Subcutaneous adipose tissue (tissue), 4 donors: ENCODE measurements around the gene GNAT1. TPM values are rescaled to one million over a fixed set of nuclear protein-coding genes. Genes with fewer than 3 reads are reported as not detected.

Source experiments
- CTCF ChIP-seq: fragments of 450-650 bp; IDR thresholded peaks from one replicate; pipeline ENCODE4 v1.5.1; 2016; ENCODE audit warnings: low read depth, mild to moderate bottlenecking, control low read depth, antibody characterized with exemption, moderate library complexity
- total RNA-seq, 4 donors: library from RNA; depleted of rRNA; stranded (reverse); fragments of >200 nt; gene quantifications; one replicate each; pipeline ENCODE4 v1.1.0, GENCODE V29; 2016

GNAT1 gene
- total RNA-seq, 4 donors from 2014 or later: not detected

- no peak for TF ChIP-seq CTCF
Observed at GRCh38 chr3:50205413-50206276, 14.2 kb downstream of the GNAT1 start.

DNA sequence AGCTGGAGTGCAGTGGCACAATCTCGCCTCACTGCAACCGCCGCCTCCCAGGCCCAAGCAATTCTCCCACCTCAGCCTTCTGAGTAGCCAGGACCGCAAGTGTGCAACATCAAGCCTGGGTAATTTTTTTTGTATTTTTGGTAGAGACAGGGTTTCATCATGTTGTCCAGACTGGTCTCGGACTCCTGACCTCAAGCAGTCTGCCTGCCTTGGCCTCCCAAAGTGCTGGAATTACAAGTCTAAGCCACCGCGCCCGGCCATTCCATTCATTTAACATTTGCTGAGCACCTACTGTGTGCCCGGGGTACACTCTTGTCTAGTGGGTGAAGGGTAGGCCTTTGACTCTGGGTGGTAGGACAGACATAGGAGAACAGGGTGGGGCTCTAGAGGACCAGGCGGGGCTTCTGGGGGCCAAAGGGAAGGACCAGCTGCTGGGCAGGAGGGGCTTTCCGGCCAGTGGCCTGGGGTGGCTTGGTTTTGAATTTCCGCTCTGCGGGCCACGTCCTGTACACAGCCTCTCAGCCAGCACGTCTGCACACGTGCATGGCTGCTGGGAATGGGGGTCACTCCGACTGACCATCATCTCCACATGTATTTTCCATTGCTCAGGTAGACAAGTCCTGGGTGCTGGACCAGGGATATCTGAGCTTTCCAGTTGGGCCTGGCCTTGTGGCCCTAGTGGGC, 16.1 kb downstream of the GNAT1 start:
- no peak for TF ChIP-seq CTCF

- TF ChIP-seq CTCF: no peak
Observed at GRCh38 chr3:50208677-50209344, 17.4 kb downstream of the GNAT1 start.

DNA sequence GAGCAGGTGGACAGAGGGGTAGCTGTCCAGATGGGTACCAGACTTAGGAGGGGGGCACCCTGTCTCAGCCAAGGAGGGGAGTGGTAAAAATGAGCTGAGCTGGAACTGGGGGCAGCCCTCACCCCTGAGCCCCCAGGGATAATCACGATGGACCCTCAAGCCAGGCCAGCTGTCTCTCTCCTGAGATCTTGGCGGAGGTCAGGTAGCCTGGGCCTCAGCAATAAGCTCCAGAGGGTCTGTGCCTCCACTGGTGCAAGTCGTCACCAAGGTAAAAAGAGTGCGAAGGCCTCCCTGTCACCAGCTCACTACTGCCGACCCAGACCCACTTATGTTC, 18.7 kb downstream of the GNAT1 start:
- TF ChIP-seq CTCF: no peak

- no peak for TF ChIP-seq CTCF
Observed at GRCh38 chr3:50210510-50211367, 19.3 kb downstream of the GNAT1 start.

- no peak for TF ChIP-seq CTCF
Observed at GRCh38 chr3:50211930-50212329, 20.5 kb downstream of the GNAT1 start.
